ENCODE measurements around the gene FCRLA.

Gene FCRLA

GRCh38 chr1:161725908-161726472, 19.0 kb downstream of the FCRLA start:
- peak; percentile 43 for DNase-seq (ENCODE audit: low read depth)
- TF ChIP-seq, protein P1, sequence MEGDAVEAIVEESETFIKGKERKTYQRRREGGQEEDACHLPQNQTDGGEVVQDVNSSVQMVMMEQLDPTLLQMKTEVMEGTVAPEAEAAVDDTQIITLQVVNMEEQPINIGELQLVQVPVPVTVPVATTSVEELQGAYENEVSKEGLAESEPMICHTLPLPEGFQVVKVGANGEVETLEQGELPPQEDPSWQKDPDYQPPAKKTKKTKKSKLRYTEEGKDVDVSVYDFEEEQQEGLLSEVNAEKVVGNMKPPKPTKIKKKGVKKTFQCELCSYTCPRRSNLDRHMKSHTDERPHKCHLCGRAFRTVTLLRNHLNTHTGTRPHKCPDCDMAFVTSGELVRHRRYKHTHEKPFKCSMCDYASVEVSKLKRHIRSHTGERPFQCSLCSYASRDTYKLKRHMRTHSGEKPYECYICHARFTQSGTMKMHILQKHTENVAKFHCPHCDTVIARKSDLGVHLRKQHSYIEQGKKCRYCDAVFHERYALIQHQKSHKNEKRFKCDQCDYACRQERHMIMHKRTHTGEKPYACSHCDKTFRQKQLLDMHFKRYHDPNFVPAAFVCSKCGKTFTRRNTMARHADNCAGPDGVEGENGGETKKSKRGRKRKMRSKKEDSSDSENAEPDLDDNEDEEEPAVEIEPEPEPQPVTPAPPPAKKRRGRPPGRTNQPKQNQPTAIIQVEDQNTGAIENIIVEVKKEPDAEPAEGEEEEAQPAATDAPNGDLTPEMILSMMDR (IDR thresholded peaks at IDR 0.05; ENCODE audit: insufficient read depth, low read depth, low read length, missing control alignments) = peak; percentile 30
- H3K4me3 ChIP-seq (ENCODE audit: low read length) = peak overlapping the region; percentile 63

- peak overlapping the region; percentile 63 for H3K4me3 ChIP-seq (ENCODE audit: low read length)
- TF ChIP-seq, protein P1 (IDR thresholded peaks at IDR 0.05; ENCODE audit: insufficient read depth, low read depth, low read length, missing control alignments) = no peak
- peak; percentile 60 for DNase-seq (ENCODE audit: low read depth)
These were observed 19.6 kb downstream of the FCRLA start for GRCh38 chr1:161726473-161727255.

DNA sequence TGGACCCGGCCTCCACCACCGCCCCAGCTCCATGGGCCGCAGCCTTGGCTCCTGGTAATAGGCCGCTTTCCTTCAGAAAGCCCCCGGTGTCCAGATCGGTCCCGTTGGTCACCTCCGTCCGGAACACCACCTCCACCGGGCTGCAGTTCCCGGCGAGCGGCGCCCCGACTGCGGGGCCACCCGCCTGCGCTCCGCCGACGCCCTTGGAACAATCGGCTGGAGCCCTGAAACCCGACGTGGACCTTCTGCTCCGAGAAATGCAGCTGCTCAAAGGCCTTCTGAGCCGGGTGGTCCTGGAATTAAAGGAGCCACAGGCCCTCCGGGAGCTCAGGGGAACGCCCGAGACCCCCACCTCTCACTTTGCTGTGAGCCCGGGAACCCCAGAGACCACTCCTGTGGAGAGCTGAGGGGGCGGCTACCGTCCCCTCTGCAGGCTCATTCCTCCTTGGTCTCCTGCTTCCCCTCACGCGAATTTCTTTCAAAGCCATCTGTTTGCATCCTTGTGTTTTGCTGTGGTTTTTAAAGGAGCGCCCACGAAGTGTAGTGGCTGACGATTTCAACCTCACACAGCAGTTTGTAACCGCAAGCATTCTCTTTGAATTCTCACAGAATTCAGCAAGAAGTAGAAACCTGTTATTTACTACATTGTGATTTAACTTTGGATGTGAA, 20.4 kb downstream of the FCRLA start:
- TF ChIP-seq, protein P1 (IDR thresholded peaks at IDR 0.05; ENCODE audit: insufficient read depth, low read depth, low read length, missing control alignments) = no peak
- peak overlapping the region; percentile 63 for H3K4me3 ChIP-seq (ENCODE audit: low read length)
- no peak for DNase-seq (ENCODE audit: low read depth)

- no peak for DNase-seq (ENCODE audit: low read depth)
- H3K4me3 ChIP-seq (ENCODE audit: low read length) = no peak overlapping the region
- TF ChIP-seq, protein P1 (IDR thresholded peaks at IDR 0.05; ENCODE audit: insufficient read depth, low read depth, low read length, missing control alignments) = no peak
These were observed 21.6 kb downstream of the FCRLA start for GRCh38 chr1:161728376-161729226.

- DNase-seq (ENCODE audit: low read depth) = peak; percentile 85
- no peak overlapping the region for H3K4me3 ChIP-seq (ENCODE audit: low read length)
- TF ChIP-seq, protein P1 (IDR thresholded peaks at IDR 0.05; ENCODE audit: insufficient read depth, low read depth, low read length, missing control alignments) = no peak
These were observed 23.1 kb downstream of the FCRLA start for GRCh38 chr1:161730050-161730564.

GRCh38 chr1:161731241-161731640, 24.2 kb downstream of the FCRLA start:
- no peak overlapping the region for H3K4me3 ChIP-seq (ENCODE audit: low read length)
- TF ChIP-seq, protein P1 (IDR thresholded peaks at IDR 0.05; ENCODE audit: insufficient read depth, low read depth, low read length, missing control alignments) = no peak
- no peak for DNase-seq (ENCODE audit: low read depth)
